ENCODE measurements around the gene AATF.

The AATF gene

DNA sequence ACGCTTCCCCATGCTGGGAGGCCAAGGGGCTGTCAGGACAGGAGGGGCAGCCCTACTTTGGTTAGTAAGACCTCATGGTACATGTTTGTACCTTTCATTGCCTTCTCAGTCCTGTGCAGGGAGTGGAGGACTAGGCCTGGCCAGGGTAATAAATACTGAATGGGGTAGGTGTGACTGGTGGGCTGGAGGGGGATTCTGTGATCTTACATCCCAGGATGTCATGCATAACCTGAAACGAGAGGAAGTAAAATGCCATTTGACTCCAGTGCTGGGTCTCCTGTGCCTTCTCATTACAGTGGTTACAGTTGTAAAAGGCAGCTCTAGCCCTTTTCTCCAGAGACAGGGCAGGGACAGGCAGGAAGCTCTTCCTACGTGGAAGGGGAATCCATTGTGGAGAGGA, 138.2 kb downstream of the AATF start:
- TF ChIP-seq POLR2AphosphoS5 (IDR thresholded peaks at IDR 0.05; ENCODE audit: low read depth) (no peak), GABPA (IDR thresholded peaks at IDR 0.05; ENCODE audit: low read depth) (no peak), SPI1 (IDR thresholded peaks at IDR 0.05; ENCODE audit: borderline replicate concordance, low read depth) (no peak)
- TF ChIP-seq, protein P1, sequence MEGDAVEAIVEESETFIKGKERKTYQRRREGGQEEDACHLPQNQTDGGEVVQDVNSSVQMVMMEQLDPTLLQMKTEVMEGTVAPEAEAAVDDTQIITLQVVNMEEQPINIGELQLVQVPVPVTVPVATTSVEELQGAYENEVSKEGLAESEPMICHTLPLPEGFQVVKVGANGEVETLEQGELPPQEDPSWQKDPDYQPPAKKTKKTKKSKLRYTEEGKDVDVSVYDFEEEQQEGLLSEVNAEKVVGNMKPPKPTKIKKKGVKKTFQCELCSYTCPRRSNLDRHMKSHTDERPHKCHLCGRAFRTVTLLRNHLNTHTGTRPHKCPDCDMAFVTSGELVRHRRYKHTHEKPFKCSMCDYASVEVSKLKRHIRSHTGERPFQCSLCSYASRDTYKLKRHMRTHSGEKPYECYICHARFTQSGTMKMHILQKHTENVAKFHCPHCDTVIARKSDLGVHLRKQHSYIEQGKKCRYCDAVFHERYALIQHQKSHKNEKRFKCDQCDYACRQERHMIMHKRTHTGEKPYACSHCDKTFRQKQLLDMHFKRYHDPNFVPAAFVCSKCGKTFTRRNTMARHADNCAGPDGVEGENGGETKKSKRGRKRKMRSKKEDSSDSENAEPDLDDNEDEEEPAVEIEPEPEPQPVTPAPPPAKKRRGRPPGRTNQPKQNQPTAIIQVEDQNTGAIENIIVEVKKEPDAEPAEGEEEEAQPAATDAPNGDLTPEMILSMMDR (IDR thresholded peaks at IDR 0.05; ENCODE audit: insufficient read depth, low read length) = no peak
- TF ChIP-seq, protein P2, sequence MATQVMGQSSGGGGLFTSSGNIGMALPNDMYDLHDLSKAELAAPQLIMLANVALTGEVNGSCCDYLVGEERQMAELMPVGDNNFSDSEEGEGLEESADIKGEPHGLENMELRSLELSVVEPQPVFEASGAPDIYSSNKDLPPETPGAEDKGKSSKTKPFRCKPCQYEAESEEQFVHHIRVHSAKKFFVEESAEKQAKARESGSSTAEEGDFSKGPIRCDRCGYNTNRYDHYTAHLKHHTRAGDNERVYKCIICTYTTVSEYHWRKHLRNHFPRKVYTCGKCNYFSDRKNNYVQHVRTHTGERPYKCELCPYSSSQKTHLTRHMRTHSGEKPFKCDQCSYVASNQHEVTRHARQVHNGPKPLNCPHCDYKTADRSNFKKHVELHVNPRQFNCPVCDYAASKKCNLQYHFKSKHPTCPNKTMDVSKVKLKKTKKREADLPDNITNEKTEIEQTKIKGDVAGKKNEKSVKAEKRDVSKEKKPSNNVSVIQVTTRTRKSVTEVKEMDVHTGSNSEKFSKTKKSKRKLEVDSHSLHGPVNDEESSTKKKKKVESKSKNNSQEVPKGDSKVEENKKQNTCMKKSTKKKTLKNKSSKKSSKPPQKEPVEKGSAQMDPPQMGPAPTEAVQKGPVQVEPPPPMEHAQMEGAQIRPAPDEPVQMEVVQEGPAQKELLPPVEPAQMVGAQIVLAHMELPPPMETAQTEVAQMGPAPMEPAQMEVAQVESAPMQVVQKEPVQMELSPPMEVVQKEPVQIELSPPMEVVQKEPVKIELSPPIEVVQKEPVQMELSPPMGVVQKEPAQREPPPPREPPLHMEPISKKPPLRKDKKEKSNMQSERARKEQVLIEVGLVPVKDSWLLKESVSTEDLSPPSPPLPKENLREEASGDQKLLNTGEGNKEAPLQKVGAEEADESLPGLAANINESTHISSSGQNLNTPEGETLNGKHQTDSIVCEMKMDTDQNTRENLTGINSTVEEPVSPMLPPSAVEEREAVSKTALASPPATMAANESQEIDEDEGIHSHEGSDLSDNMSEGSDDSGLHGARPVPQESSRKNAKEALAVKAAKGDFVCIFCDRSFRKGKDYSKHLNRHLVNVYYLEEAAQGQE (IDR thresholded peaks at IDR 0.05; ENCODE audit: insufficient replicate concordance, low read depth) = no peak
- Histone ChIP-seq H3K4me3 (replicated peaks; ENCODE audit: insufficient read depth, low read length) (no peak overlapping the region), H3K27ac (replicated peaks) (no peak overlapping the region), H3K27me3 (ENCODE audit: insufficient read depth, poor library complexity, severe bottlenecking) (no peaks in the 10 kb centered on the region)
- DNase-seq (ENCODE audit: low read depth in 1 of 2, low spot score in 1 of 2) = no peak

DNA sequence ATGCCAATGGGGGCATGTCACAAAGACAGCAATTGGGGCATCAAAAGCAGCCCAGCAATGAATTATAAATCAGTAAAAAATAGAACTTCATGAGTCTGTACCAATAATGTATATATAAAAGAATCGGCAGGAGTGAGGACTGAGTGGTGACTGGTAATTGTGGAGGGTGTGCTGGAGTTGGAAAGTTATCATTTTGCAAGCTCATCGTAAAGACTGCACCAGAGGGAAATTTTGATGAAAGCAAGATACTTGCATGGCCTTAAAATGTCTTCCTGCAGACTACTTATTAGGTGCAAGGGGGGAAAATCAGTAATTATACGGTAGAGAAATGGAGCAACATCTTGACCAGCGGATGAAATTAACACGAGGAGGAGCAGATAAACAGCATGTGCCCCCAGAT, 138.9 kb downstream of the AATF start:
- H3K27ac ChIP-seq (replicated peaks) = no peak overlapping the region
- no peaks in the 10 kb centered on the region for H3K27me3 ChIP-seq (ENCODE audit: insufficient read depth, poor library complexity, severe bottlenecking)
- H3K4me3 ChIP-seq (replicated peaks; ENCODE audit: insufficient read depth, low read length) = no peak overlapping the region
- TF ChIP-seq GABPA (IDR thresholded peaks at IDR 0.05; ENCODE audit: low read depth) (no peak), SPI1 (IDR thresholded peaks at IDR 0.05; ENCODE audit: borderline replicate concordance, low read depth) (no peak), POLR2AphosphoS5 (IDR thresholded peaks at IDR 0.05; ENCODE audit: low read depth) (no peak)
- TF ChIP-seq, protein P1 (IDR thresholded peaks at IDR 0.05; ENCODE audit: insufficient read depth, low read length) = no peak
- DNase-seq (ENCODE audit: low read depth in 1 of 2, low spot score in 1 of 2) = no peak

DNA sequence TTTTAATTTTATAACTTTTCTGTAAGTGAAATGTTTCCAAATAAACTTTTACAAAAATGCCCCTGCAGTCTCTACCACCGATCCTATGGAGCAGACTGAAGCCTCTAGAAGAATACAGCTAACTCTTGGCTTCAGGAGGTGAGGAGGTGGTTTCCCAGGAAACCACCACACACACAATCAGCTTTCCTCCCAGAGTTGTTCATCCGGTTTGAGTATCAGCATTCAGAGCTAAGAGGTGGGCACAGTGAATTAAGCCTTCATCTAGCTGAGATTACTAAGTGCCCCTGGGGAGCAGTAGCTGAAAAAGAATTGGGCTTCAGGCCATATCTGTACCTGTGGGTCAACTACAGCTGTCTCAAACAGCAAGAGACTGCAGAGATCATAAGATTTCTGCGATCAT, 139.7 kb downstream of the AATF start:
- DNase-seq (ENCODE audit: low read depth in 1 of 2, low spot score in 1 of 2) = no peak
- Histone ChIP-seq H3K27me3 (ENCODE audit: insufficient read depth, poor library complexity, severe bottlenecking) (no peaks in the 10 kb centered on the region), H3K27ac (replicated peaks) (no peak overlapping the region), H3K4me3 (replicated peaks; ENCODE audit: insufficient read depth, low read length) (no peak overlapping the region)
- TF ChIP-seq, protein P1 (IDR thresholded peaks at IDR 0.05; ENCODE audit: insufficient read depth, low read length) = no peak
- TF ChIP-seq SPI1 (IDR thresholded peaks at IDR 0.05; ENCODE audit: borderline replicate concordance, low read depth) (no peak), POLR2AphosphoS5 (IDR thresholded peaks at IDR 0.05; ENCODE audit: low read depth) (no peak), GABPA (IDR thresholded peaks at IDR 0.05; ENCODE audit: low read depth) (no peak)
- TF ChIP-seq, protein P2 (IDR thresholded peaks at IDR 0.05; ENCODE audit: insufficient replicate concordance, low read depth) = no peak

DNA sequence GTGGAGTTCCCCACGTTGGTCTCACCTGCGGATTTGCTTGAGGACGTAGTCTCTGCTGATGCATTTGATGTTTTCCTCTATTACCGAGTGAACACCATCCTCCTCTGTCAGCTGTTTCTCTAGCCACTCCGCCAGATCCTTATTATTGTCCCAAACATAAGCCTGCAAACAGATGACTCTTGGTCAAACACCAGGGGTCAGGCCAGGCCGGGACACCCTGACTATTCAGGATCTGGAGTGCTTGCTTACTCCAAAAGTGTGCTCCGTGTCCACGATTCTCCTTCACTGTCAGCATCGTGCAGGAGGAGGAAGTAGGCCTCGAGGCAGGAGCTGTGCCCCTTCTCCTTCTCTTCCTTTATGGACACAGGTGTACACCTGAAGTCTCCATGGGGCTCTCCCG, 140.2 kb downstream of the AATF start:
- DNase-seq (ENCODE audit: low read depth in 1 of 2, low spot score in 1 of 2) = no peak
- Histone ChIP-seq H3K27ac (replicated peaks) (peak overlapping the region; percentile 65; the same call in 1 of the 2 replicates), H3K27me3 (ENCODE audit: insufficient read depth, poor library complexity, severe bottlenecking) (no peaks in the 10 kb centered on the region), H3K4me3 (replicated peaks; ENCODE audit: insufficient read depth, low read length) (no peak overlapping the region)
- TF ChIP-seq, protein P2 (IDR thresholded peaks at IDR 0.05; ENCODE audit: insufficient replicate concordance, low read depth) = no peak
- TF ChIP-seq GABPA (IDR thresholded peaks at IDR 0.05; ENCODE audit: low read depth) (no peak), SPI1 (IDR thresholded peaks at IDR 0.05; ENCODE audit: borderline replicate concordance, low read depth) (no peak), POLR2AphosphoS5 (IDR thresholded peaks at IDR 0.05; ENCODE audit: low read depth) (no peak)
- TF ChIP-seq, protein P1 (IDR thresholded peaks at IDR 0.05; ENCODE audit: insufficient read depth, low read length) = no peak

Measured in HL-60 (cell line).